Dedifferentiated amniotic fluid mesenchymal stem cell (primary cell): ENCODE measurements around the gene CELA1.
"Not testable (repeated sequence)": the region's sequence is repeated elsewhere in the genome, so short reads cannot be mapped to it uniquely, and the experiment has no call there.

Experiments used
- DNase-seq: peaks from one replicate; pipeline ENCODE4 v3.0.0-alpha.2; 2016; ENCODE audit errors: extremely low spot score

CELA1 gene

GRCh38 chr12:51343201-51343600, 3.3 kb downstream of the CELA1 start:
- DNase-seq, result no peak

DNA sequence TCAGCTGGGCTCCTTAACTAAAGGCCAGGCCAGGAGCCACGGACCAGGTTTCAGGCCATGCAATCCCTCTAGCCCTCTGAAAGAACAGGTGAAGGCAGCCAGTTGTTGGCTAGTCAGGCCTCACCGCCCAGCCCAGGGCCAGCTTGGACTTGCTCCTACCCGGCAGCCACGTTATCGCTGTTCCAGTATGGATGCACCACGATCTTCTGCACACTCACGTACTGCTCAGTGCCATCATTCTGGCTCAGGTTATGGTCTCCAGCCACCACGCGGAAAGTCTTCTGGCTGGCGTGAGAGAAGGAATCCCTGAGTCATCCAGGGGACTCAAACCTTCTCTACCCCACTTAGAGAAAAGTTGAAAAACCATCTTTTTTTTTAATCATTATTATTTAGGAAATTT, 4.1 kb downstream of the CELA1 start:
- DNase-seq, result no peak

DNA sequence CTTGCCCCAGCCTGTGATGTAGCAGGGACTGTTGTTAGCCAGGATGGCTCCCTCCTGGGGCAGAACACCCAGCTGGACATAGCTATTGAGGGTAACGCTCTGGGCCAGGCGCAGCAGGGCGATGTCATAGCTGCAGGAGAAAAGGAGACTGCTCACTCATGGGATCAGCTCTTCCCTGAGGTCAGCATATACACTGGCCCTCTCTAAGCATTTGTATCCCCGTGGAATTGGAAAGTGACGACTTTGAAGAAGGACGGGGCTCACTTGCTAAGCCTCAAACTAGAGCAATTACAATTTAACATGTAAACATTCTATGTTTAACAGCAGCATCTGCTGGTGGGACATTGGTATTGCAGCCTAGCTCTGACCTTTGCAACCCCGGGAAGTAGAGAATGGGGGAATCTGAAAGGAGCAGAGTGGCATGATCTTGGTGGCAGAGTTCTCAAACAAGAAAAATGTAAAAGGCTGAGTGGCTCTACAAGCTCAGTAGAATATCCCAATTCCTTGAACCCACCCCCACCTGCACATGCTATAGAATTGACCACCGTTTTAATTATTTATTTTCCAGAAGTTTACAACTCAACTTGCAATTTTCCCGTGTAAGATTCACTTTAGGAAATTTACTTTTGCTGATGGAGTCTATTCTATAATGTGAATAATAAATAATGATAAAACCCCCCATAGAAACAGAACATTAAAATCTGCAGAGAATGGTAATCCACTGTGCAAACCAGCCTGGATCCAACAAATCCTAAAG, 5.0 kb downstream of the CELA1 start:
- DNase-seq, result peak; percentile 64

DNA sequence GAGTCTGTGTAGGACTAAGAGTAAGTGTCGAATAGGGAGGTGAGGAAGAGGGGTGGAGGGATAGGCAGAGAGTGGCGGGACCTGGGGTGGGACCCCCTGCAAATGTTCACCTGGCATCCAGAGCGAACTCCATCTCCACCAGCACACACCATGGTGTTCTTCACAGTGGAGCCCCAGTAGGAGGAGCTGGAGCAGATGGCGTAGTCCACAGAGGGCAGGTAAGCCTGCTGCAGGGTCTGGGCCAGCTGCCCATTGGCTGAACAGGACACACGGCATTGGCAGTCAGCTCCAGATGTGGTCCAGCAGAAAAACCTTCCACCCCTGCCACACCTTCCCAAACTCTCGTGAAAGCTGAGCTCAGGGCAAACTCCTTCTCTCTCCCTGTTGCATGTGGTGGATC, 6.7 kb downstream of the CELA1 start:
- DNase-seq, result no peak

DNA sequence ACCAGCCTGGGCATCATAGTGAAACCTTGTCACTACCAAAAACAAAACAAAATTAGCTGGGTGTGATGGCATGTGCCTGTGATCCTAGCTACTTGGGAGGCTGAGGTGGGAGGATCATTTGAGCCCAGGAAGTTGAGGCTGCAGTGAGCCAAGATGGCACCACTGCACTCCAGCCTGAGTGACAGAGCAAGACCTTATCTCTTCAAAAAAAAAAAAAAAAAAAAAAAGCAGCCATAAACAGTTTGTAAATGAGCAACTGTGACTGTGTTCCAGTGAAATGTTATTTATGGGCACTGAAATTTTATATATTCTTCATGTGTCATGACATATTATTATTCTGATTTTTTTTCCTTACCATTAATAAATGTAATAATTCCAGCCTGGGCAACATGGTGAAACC, 9.1 kb downstream of the CELA1 start:
- DNase-seq, result not testable (repeated sequence)

DNA sequence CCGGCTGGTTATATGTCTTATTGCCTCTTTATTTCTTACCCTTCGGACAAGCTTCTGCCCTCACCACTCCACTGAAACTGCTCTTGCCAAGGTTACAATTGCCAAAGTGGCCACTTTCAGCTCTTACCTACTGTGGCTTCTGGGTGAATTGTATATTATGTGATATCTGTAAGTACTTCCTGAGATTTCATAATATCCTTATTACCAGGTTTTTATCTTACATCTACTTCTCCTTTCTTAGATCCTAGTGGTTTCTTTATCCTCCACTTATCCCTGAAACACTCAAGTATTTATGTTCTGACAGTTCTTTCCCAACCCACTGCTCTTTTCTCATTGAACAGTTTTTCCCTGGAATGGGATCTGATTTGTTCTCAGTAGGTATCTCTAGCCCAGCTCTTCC, 10.5 kb downstream of the CELA1 start:
- no peak for DNase-seq

GRCh38 chr12:51334764-51335163, 11.7 kb downstream of the CELA1 start:
- no peak for DNase-seq

- no peak for DNase-seq
These were observed 12.9 kb downstream of the CELA1 start for GRCh38 chr12:51333536-51333935.

DNA sequence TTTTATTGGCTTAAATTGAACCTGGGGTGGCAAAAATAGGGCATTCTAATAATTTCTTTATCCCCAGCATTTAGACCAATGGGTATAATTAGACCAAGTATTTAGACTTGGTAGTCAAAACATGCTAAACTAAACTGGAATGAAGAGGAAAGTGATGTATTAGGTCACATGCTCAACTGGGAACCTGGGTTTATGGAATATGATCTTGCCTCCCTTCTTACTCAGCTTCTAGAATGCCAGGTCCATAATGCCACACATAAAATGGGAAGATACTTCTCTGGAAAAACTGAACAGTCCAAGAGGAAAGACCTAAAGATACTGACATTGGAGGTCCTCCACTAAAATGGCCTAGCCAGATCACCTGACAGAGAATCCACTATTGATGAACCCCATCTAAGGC, 16.3 kb downstream of the CELA1 start:
- no peak for DNase-seq

DNA sequence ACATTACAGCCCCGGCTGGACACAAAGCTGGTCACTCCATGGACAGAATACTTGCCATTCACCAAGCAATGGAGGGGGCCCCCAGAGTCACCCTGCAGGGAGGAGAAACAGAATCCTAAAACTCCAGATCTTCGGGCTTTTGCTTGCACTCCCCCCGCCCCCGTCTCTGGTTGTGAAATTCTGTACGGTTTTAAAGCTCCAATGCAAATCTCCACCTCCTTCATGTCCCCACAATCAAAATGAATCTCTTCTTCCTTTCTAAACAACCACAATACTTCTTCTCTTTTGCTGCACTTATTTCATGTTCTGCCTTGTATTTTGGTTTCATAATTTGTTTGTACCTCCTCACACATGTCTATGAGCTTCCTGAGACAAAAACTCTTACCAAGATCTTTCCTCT, 16.7 kb downstream of the CELA1 start:
- no peak for DNase-seq

- no peak for DNase-seq
These were observed 17.9 kb downstream of the CELA1 start for GRCh38 chr12:51328587-51328986.

GRCh38 chr12:51326698-51327439, 19.6 kb downstream of the CELA1 start:
- no peak for DNase-seq

DNA sequence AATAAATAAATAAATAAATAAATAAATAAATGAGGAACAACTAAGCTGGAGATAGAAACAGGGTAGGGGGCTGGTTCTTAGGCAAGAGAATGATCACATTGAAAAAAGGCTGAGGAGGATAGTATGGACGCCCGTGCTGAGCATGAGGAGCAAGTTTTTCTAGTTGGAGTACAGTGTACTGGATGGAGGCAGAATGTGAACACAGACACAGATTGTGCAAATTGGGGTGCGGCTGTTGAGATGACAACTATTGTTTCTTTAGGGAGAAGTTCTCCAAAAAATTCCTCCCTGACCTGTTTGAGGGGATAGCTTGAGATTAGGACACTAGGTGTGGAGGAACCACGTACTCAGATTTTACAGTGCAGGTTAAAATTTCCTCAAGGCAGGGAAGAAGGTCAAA, 21.5 kb downstream of the CELA1 start:
- DNase-seq, result no peak

DNA sequence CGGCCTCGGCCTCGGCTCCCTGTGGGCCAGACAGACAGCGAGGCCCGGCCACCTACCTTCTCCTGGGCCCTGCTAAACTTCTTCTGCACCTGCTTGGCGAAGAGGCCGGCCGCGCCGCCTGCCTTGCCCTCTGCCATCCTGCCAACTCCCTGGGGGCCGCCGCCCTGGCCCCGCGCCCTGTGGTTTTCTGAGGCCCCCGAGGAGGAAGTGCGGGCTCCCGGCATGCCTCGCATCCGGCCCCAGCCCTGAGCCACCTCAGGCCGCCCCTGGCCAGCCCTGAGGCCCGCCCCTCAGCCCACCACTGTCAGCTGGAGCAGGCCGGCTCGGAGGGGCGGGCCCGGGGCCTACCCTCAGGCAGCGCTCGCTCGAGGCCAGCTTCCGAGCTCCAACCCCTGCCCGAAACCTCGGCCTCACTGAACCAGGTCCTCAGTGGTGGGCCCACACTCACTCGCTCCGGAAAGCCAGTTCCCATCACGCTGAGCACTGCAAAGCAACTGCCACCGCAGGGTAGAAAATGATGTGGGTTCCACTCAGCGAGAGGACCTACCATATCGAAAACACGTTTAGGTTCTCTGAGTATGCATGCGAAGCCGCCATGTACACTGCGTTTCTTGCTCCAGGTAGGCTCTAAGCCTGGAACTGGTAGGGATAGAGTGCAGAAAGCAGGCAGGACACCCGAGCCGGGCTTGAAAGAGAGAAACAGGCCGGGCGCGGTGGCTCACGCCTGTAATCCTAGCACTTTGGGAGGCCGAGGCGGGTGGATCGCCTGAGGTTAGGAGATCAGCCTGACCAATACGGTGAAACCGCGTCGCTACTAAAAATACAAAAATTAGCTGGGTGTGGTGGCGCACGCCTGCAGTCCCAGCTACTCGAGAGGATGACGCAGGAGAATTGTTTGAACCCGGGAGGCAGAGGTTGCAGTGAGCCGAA, 22.2 kb downstream of the CELA1 start, which contains the start of gene BIN2:
BIN2 (minus strand) TSS at position 209 of the 930 bp plus-strand sequence; CDS start at position 137, 72 bp downstream.
- DNase-seq, result no peak

- DNase-seq, result no peak
These were observed 23.0 kb downstream of the CELA1 start for GRCh38 chr12:51323317-51323960.

GRCh38 chr12:51322452-51322851, 24.0 kb downstream of the CELA1 start:
- no peak for DNase-seq

DNA sequence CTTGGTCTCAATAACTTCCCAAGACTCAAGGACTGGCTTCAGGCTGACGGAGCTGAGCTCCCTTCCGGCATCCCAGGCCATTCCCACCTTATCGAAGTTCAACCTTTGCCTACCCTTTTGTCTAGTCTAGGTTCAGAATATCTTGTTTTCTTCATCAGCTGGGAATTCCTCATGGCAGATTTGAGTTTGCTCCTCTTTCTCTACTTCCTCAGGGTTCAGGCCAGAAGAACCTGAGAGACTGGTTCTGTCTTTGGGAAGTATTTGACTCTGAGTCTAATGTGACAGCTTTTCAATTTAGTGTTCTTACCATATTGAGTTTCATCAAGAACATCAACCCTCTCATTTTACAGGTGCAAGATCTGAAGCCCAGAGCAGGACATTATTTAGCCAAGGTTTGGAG, 24.6 kb downstream of the CELA1 start:
- no peak for DNase-seq

DNA sequence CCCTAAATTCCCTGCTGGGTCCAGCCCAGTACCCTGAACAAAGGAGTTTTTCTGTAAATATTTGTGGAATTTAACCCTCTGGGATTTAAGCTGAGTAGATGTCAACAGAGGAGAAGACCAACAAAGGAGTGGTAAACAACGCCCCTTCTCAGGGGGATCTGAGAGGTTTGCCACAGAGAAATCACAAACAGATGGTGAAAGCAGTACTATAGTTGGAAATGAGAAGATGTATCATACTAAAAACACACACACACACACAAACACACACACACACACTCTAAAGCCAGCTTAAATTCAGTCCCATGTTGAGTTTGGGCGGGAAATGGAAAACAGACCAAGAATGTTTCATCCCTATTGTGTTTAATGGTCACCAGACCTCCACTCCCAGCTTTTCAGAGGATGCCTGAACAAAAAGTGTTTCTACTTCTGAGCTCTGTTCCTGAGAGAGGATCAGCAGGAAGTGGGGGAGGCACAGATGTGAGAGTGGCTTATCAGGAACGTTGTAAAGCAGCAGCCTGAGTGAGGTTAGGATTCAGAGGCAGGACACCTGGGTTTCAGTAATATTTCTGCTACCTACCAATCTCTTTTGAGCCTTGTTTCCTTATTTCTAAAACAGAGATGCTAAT, 25.7 kb downstream of the CELA1 start:
- DNase-seq, result peak; percentile 43

- no peak for DNase-seq
These were observed 26.2 kb downstream of the CELA1 start for GRCh38 chr12:51320311-51320694.

DNA sequence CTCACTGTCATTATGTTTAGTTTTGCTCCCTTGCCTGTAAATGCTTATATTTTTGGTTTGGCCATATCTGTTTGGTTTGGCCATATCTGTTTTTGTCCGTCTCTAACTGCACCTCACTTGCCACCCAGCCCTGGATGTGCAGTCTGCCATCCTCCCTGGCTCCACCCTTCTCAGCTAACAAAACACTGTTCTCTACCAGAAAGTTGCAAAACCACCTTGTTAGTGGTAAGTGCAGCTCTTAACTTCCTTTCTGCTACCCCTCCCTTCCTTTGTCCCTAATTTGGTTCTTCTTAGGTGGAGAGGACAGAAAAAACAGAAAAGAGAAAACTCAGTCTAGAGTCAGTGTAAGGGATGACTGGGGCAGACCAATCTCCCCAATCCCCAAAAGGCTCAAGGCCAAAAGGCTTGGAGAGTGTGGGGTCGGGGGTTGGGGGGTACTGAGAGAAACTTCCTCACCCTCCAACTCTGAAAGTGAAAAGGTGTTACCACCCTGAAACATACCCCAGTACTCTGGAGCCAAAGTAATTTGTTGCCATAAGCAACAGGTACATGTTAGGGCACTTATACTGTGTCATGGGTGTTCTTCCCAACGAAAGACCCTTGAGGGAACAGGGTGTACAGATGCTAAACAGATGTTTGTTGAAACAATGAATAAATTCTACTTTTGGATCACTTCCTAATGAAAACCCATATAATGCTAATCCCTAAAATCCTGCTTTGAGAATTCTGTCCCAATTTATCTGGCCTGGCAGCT, 27.5 kb downstream of the CELA1 start:
- no peak for DNase-seq
